Measurements from ENCODE around the gene ANO2. TPM values are rescaled to one million over a fixed set of nuclear protein-coding genes. Genes with fewer than 3 reads are reported as not detected.

The ANO2 gene
- polyA plus RNA-seq, 1 donor, result 3.9 TPM

Other genes with a start within 250 kb of the ANO2 start
- gene VWF, start 179.4 kb upstream of the ANO2 start, polyA plus RNA-seq (ENCODE audit: insufficient read length), result 71.3 TPM

Measured in hindlimb muscle (tissue), 1 donor.